Peyer's patch (tissue), 4 donors: ENCODE measurements around the gene CDYL.

Experiments used
- POLR2A ChIP-seq, 2 donors: fragments of 450-650 bp; IDR thresholded peaks; one replicate each; pipeline ENCODE4 v1.5.1; 2017; ENCODE audit warnings: antibody characterized with exemption in 2 of 2, mild to moderate bottlenecking in 2 of 2, moderate library complexity in 2 of 2
- TF ChIP-seq, protein P1 (sequence below), 6 experiments: fragments of 450-650 bp in 4 of 6; fragments of 200-600 bp in 2 of 6; sonication (generic) in 1 of 6; IDR thresholded peaks; one replicate each; pipeline ENCODE4 v1.5.1; 2017 to 2019; ENCODE audit warnings: antibody characterized with exemption in 6 of 6, mild to moderate bottlenecking in 3 of 6, moderate library complexity in 1 of 6

GRCh38 chr6:4849226-4850022, 73.2 kb downstream of the CDYL start:
- TF ChIP-seq POLR2A (IDR thresholded peaks at IDR 0.05): no peak
- TF ChIP-seq, protein P1, sequence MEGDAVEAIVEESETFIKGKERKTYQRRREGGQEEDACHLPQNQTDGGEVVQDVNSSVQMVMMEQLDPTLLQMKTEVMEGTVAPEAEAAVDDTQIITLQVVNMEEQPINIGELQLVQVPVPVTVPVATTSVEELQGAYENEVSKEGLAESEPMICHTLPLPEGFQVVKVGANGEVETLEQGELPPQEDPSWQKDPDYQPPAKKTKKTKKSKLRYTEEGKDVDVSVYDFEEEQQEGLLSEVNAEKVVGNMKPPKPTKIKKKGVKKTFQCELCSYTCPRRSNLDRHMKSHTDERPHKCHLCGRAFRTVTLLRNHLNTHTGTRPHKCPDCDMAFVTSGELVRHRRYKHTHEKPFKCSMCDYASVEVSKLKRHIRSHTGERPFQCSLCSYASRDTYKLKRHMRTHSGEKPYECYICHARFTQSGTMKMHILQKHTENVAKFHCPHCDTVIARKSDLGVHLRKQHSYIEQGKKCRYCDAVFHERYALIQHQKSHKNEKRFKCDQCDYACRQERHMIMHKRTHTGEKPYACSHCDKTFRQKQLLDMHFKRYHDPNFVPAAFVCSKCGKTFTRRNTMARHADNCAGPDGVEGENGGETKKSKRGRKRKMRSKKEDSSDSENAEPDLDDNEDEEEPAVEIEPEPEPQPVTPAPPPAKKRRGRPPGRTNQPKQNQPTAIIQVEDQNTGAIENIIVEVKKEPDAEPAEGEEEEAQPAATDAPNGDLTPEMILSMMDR (IDR thresholded peaks at IDR 0.05): no peak
